ENCODE measurements around the gene LAMB4. TPM values are rescaled to one million over a fixed set of nuclear protein-coding genes. Genes with fewer than 3 reads are reported as not detected.

The LAMB4 gene
- total RNA-seq, 2 donors from 2014 or later = 0.26 to 2.0 TPM

GRCh38 chr7:108134486-108134885, 4.3 kb upstream of the LAMB4 start:
- H3K9me3 ChIP-seq = no peaks in the 10 kb centered on the region
- H3K36me3 ChIP-seq (replicated peaks in 1 of 2; ENCODE audit: insufficient read depth in 1 of 2, low read depth in 2 of 2) = no peaks in the 10 kb centered on the region
- ATAC-seq (no peak), DNase-seq (no peak)
- no peak overlapping the region for H3K27ac ChIP-seq
- no peak overlapping the region for H3K4me3 ChIP-seq
- 97% methylated on average over 1 of the region's 1 CpG for WGBS, 2 donors
- no peaks in the 10 kb centered on the region for H3K27me3 ChIP-seq
- TF ChIP-seq CTCF (IDR thresholded peaks at IDR 0.05) (no peak), POLR2A (IDR thresholded peaks at IDR 0.05) (no peak)
- no peaks in the 10 kb centered on the region for H3K4me1 ChIP-seq
- intact Hi-C loops (cut with DNase I) = no loop called here

GRCh38 chr7:108132551-108133265, 2.5 kb upstream of the LAMB4 start:
- H3K27me3 ChIP-seq = no peaks in the 10 kb centered on the region
- no peak for TF ChIP-seq CTCF (IDR thresholded peaks at IDR 0.05)
- no peak for TF ChIP-seq POLR2A (IDR thresholded peaks at IDR 0.05)
- H3K4me1 ChIP-seq = no peaks in the 10 kb centered on the region
- WGBS, 2 donors = 88 to 98% methylated on average over 6 to 13 of the region's 13 CpGs
- no peak overlapping the region for H3K27ac ChIP-seq
- ATAC-seq (no peak), DNase-seq (no peak)
- H3K4me3 ChIP-seq = no peak overlapping the region
- H3K36me3 ChIP-seq (replicated peaks in 1 of 2; ENCODE audit: insufficient read depth in 1 of 2, low read depth in 2 of 2) = no peaks in the 10 kb centered on the region
- H3K9me3 ChIP-seq = no peaks in the 10 kb centered on the region
- intact Hi-C loops (cut with DNase I) = no loop called here

GRCh38 chr7:108129018-108129965, 869 bp downstream of the LAMB4 start:
- intact Hi-C loops (cut with DNase I) = no loop called here
- Histone ChIP-seq H3K36me3 (replicated peaks in 1 of 2; ENCODE audit: insufficient read depth in 1 of 2, low read depth in 2 of 2) (no peaks in the 10 kb centered on the region), H3K27me3 (no peaks in the 10 kb centered on the region), H3K4me3 (no peak overlapping the region), H3K4me1 (no peaks in the 10 kb centered on the region), H3K9me3 (no peaks in the 10 kb centered on the region), H3K27ac (no peak overlapping the region)
- TF ChIP-seq POLR2A (IDR thresholded peaks at IDR 0.05) (no peak), CTCF (IDR thresholded peaks at IDR 0.05) (no peak)
- ATAC-seq = no peak
- WGBS, 2 donors = 85 to 86% methylated on average over 7 of the region's 7 CpGs
- DNase-seq = no peak

- 91 to 95% methylated on average over 3 of the region's 3 CpGs for WGBS, 2 donors
- no peak overlapping the region for H3K27ac ChIP-seq
- no peak overlapping the region for H3K4me3 ChIP-seq
- H3K36me3 ChIP-seq (replicated peaks in 1 of 2; ENCODE audit: insufficient read depth in 1 of 2, low read depth in 2 of 2) = no peaks in the 10 kb centered on the region
- H3K27me3 ChIP-seq = no peaks in the 10 kb centered on the region
- TF ChIP-seq CTCF (IDR thresholded peaks at IDR 0.05) (no peak), POLR2A (IDR thresholded peaks at IDR 0.05) (no peak)
- intact Hi-C loops (cut with DNase I) = no loop called here
- no peaks in the 10 kb centered on the region for H3K4me1 ChIP-seq
- DNase-seq (no peak), ATAC-seq (no peak)
- H3K9me3 ChIP-seq = no peaks in the 10 kb centered on the region
Measured at GRCh38 chr7:108128514-108128913, 1.6 kb downstream of the LAMB4 start.

Data from body of pancreas (tissue), 4 donors.